ENCODE data around the gene AP3B1.
"Not testable (repeated sequence)": the region's sequence is repeated elsewhere in the genome, so short reads cannot be mapped to it uniquely, and the experiment has no call there.

Gene AP3B1

GRCh38 chr5:78178356-78178755 lies 116.1 kb downstream of the AP3B1 start:
- H3K36me3 Mint-ChIP-seq (ENCODE audit: low read depth), result peaks cover 82% of the 10 kb centered on the region
- H3K4me1 Mint-ChIP-seq, result no peaks in the 10 kb centered on the region

DNA sequence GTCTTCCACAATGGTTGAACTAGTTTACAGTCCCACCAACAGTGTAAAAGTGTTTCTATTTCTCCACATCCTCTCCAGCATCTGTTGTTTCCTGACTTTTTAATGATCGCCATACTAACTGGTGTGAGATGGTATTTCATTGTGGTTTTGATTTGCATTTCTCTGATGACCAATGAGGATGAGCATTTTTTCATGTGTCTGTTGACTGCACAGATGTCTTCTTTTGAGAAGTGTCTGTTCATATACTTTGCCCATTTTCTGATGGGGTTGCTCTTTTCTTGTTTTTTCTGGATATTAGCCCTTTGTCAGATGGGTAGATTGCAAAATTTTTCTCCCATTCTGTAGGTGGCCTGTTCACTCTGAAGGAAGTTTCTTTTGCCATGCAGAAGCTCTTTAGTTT lies 124.2 kb downstream of the AP3B1 start:
- H3K27me3 Mint-ChIP-seq (ENCODE audit: low read depth, poor library complexity); H3K4me3 Mint-ChIP-seq; H3K27ac Mint-ChIP-seq; H3K4me1 Mint-ChIP-seq; DNase-seq: not testable (repeated sequence)
- Mint-ChIP-seq H3K36me3 (ENCODE audit: low read depth) (peaks cover 98% of the 10 kb centered on the region), H3K9me3 (peaks cover 76% of the 10 kb centered on the region)

More at GRCh38 chr5:78178356-78178755, 116.1 kb downstream of the AP3B1 start:
- no peak overlapping the region for H3K27ac Mint-ChIP-seq
- DNase-seq, result no peak
- H3K4me3 Mint-ChIP-seq, result no peak overlapping the region
- H3K9me3 Mint-ChIP-seq, result peaks cover 26% of the 10 kb centered on the region
- TF ChIP-seq, protein P1, sequence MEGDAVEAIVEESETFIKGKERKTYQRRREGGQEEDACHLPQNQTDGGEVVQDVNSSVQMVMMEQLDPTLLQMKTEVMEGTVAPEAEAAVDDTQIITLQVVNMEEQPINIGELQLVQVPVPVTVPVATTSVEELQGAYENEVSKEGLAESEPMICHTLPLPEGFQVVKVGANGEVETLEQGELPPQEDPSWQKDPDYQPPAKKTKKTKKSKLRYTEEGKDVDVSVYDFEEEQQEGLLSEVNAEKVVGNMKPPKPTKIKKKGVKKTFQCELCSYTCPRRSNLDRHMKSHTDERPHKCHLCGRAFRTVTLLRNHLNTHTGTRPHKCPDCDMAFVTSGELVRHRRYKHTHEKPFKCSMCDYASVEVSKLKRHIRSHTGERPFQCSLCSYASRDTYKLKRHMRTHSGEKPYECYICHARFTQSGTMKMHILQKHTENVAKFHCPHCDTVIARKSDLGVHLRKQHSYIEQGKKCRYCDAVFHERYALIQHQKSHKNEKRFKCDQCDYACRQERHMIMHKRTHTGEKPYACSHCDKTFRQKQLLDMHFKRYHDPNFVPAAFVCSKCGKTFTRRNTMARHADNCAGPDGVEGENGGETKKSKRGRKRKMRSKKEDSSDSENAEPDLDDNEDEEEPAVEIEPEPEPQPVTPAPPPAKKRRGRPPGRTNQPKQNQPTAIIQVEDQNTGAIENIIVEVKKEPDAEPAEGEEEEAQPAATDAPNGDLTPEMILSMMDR (IDR thresholded peaks at IDR 0.05), result no peak
- H3K27me3 Mint-ChIP-seq (ENCODE audit: low read depth, poor library complexity), result no peaks in the 10 kb centered on the region

- no peak overlapping the region for H3K27ac Mint-ChIP-seq
- no peak overlapping the region for H3K4me3 Mint-ChIP-seq
- no peaks in the 10 kb centered on the region for H3K4me1 Mint-ChIP-seq
- peak; percentile 8 for DNase-seq
- no peaks in the 10 kb centered on the region for H3K27me3 Mint-ChIP-seq (ENCODE audit: low read depth, poor library complexity)
- H3K36me3 Mint-ChIP-seq (ENCODE audit: low read depth), result peaks cover 51% of the 10 kb centered on the region
- peaks cover 8% of the 10 kb centered on the region for H3K9me3 Mint-ChIP-seq
- TF ChIP-seq, protein P1 (IDR thresholded peaks at IDR 0.05), result peak; percentile 62
These were observed 132.1 kb downstream of the AP3B1 start for GRCh38 chr5:78162253-78162862.

- no peaks in the 10 kb centered on the region for H3K4me1 Mint-ChIP-seq
- no peak overlapping the region for H3K4me3 Mint-ChIP-seq
- no peaks in the 10 kb centered on the region for H3K27me3 Mint-ChIP-seq (ENCODE audit: low read depth, poor library complexity)
- peaks cover 34% of the 10 kb centered on the region for H3K9me3 Mint-ChIP-seq
- H3K27ac Mint-ChIP-seq, result no peak overlapping the region
- TF ChIP-seq, protein P1 (IDR thresholded peaks at IDR 0.05), result no peak
- DNase-seq, result no peak
- H3K36me3 Mint-ChIP-seq (ENCODE audit: low read depth), result peaks cover 73% of the 10 kb centered on the region
These were observed 137.5 kb downstream of the AP3B1 start for GRCh38 chr5:78157001-78157400.

- H3K9me3 Mint-ChIP-seq, result peaks cover 36% of the 10 kb centered on the region
- TF ChIP-seq, protein P1 (IDR thresholded peaks at IDR 0.05), result no peak
- H3K27ac Mint-ChIP-seq, result no peak overlapping the region
- no peak for DNase-seq
- no peak overlapping the region for H3K4me3 Mint-ChIP-seq
- no peaks in the 10 kb centered on the region for H3K4me1 Mint-ChIP-seq
- H3K27me3 Mint-ChIP-seq (ENCODE audit: low read depth, poor library complexity), result no peaks in the 10 kb centered on the region
- peaks cover 57% of the 10 kb centered on the region for H3K36me3 Mint-ChIP-seq (ENCODE audit: low read depth)
These were observed 142.8 kb downstream of the AP3B1 start for GRCh38 chr5:78151594-78152271.

GRCh38 chr5:78137290-78137689 lies 157.2 kb downstream of the AP3B1 start:
- H3K36me3 Mint-ChIP-seq (ENCODE audit: low read depth), result peaks cover 33% of the 10 kb centered on the region
- H3K27me3 Mint-ChIP-seq (ENCODE audit: low read depth, poor library complexity), result no peaks in the 10 kb centered on the region
- H3K4me1 Mint-ChIP-seq, result peaks cover 7% of the 10 kb centered on the region
- TF ChIP-seq, protein P1 (IDR thresholded peaks at IDR 0.05), result no peak
- no peak overlapping the region for H3K27ac Mint-ChIP-seq
- no peaks in the 10 kb centered on the region for H3K9me3 Mint-ChIP-seq
- DNase-seq, result no peak
- H3K4me3 Mint-ChIP-seq, result no peak overlapping the region
